HG02759 (cell line): ENCODE data around the gene HOGA1.
"Not testable (repeated sequence)": the region's sequence is repeated elsewhere in the genome, so short reads cannot be mapped to it uniquely, and the experiment has no call there.

Experiments used
- ATAC-seq: cut with Tn5 transposase; IDR thresholded peaks from one replicate; pipeline ENCODE4 v1.9.1; 2021; ENCODE audit warnings: mild to moderate bottlenecking, moderate library complexity; ENCODE audit not compliant: unreplicated experiment

Gene HOGA1

GRCh38 chr10:97607095-97607636 lies 23.0 kb downstream of the HOGA1 start:
- no peak for ATAC-seq

DNA sequence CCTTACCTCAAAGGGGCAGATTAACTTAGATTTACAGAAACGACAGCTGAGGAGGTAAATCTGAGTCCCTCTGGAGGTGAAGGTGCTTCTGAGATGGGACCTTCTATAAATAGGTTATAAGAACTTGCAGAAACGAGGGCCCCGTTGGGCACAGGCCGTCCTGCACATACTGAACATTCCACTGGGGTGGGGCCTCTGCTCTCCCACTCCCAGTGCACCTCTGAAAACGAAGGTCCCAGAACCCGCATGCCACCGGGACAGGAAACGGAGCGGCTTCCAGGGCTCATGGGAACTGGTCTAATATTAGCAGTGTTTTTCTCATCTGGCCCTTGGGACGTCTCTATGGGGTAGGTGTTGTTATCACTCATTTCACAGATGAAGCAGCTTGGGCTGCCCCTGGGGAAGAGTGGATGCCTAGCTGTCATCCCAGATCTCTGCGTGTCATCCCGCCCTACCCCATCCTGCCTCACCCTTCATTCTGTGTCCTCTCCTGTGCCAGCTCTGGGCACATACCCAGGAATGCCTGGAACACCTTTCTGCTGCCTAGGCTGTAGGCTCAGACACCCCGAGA lies 24.9 kb downstream of the HOGA1 start:
- no peak for ATAC-seq

- no peak for ATAC-seq
Measured at GRCh38 chr10:97611473-97611872, 27.3 kb downstream of the HOGA1 start.

- ATAC-seq: no peak
Measured at GRCh38 chr10:97612386-97612785, 28.2 kb downstream of the HOGA1 start.

DNA sequence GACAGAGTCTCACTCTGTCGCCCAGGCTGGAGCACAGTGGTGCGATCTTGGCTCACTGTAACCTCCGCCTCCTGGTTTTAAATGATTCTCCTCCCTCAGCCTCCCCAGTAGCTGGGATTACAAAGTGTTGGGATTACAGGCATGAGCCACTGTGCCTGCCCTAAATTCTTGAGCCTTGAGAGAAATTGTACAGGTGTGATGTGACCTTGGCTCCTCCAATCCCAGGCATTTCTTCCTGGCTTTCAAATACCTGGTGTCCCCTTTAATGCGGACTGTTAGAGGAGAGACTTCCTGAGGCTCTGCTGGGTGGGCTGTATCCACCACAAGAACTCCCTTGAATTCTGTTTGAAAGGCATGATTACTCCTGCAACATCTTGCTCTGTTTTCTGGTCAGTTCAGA lies 34.1 kb downstream of the HOGA1 start:
- ATAC-seq: no peak

DNA sequence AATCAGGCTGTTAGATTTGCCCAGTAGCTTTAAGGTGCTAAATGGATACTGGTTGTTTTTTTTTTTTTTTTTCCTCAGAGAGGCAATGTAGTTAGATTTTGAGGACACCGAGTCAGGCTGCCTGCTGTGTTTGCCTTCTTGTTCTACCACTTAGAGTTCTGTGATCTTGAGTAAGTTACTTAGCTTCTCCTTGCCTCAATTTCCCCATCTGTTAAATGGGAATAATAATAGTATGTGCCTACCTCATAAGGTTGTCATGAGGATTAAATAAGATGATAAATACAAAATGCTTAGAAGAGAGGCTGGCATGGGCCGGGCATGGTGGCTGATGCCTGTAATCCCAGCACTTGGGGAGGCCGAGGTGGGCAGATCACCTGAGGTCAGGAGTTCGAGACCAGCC lies 34.5 kb downstream of the HOGA1 start:
- ATAC-seq: no peak

- no peak for ATAC-seq
Measured at GRCh38 chr10:97623277-97623676, 39.1 kb downstream of the HOGA1 start.

- no peak for ATAC-seq
Measured at GRCh38 chr10:97627731-97628130, 43.5 kb downstream of the HOGA1 start.

- no peak for ATAC-seq
Measured at GRCh38 chr10:97628228-97628627, 44.0 kb downstream of the HOGA1 start.

DNA sequence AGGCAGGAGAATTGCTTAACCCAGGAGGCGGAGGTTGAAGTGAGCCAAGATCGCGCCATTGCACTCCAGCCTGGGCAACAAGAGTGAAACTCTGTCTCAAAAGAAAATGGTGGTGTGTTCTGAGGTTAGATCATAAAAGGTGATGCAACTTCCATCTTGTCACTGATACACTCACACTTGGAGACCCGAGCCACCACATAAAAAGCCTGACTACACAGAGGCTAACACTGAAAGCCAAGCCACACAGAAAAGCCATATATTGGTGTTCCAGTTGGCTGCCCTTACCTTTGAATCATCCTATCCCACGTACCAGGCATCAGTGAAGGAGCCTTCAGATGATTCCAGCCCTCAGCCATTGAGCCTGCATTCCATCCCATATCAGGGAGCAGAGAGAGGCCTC lies 45.1 kb downstream of the HOGA1 start:
- no peak for ATAC-seq

GRCh38 chr10:97631098-97631497 lies 46.9 kb downstream of the HOGA1 start:
- no peak for ATAC-seq

DNA sequence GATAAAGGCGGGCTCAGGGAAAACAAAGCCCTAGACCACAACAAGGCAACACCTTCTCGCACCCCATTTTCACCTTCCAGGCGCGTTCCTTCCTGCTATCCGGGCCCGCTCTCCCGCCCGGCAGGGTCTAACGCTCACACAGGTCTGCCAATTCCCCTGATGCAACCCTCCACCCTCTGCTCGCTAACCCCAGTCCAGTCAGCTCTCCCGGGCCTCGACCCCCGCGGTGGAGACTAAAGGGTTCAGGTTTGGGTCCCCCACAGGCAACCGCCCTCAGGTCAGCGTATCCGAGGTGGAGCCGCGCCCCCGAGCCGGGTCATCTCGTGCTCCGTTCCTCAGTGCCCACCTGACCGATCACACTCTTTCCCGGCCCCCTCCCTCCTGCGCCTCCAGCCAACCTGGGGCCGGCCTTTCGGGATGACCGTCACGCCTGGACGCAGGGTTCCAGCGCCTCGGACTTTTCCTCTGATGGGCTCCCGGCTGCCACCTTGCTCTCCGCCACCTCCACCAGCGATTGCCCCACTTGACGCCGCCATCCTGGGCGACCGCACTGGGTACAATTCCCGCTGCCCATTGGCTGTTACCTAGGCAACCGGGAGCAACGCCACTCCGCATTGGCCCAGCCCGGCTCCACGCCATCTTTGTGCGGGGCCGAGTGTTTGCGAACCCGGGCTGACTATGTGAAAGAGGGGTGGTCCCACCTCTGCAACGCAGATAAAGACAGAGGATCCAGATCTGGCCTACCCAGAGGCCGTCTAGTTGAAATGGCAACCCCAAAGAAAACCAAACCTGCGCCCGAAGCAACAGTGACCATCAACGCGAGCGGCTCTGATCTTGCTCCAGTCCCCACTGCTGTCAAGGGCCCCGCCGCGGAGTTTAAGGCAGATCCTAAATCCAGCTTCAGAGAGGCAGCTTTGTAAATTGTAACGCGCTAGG lies 49.0 kb downstream of the HOGA1 start, which contains the start of gene MORN4:
Gene MORN4 (minus strand): TSS at position 552 of the 936 bp plus-strand sequence. CDS start 13,847 bp downstream, outside the sequence.
- ATAC-seq: peak; percentile 100

- no peak for ATAC-seq
Measured at GRCh38 chr10:97633921-97634320, 49.7 kb downstream of the HOGA1 start.

DNA sequence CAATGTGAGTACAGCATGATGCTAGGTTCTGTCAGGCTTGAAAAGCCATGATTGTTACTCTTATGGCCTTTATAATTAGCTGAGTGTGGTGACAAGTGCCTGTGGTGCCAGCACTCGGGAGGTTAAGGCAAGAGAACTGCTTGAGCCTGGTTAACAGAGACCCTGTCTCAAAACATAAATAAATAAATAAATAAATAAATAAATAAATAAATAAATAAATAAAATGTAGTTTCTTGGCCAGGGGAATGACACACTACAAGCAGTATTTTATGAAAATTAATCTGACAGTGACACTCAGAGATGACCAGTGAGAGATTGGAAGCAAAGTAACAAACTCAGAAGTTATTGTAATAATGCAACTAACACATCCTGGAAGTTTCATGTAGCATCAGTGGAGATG lies 51.4 kb downstream of the HOGA1 start:
- ATAC-seq: no peak

- ATAC-seq: not testable (repeated sequence)
Measured at GRCh38 chr10:97639090-97639489, 54.9 kb downstream of the HOGA1 start.

GRCh38 chr10:97640174-97640867 lies 56.1 kb downstream of the HOGA1 start, which contains the start of gene PI4K2A:
PI4K2A (plus strand) TSS chr10:97640671; CDS start chr10:97640743, 72 bp downstream.
- ATAC-seq: peak; percentile 99

DNA sequence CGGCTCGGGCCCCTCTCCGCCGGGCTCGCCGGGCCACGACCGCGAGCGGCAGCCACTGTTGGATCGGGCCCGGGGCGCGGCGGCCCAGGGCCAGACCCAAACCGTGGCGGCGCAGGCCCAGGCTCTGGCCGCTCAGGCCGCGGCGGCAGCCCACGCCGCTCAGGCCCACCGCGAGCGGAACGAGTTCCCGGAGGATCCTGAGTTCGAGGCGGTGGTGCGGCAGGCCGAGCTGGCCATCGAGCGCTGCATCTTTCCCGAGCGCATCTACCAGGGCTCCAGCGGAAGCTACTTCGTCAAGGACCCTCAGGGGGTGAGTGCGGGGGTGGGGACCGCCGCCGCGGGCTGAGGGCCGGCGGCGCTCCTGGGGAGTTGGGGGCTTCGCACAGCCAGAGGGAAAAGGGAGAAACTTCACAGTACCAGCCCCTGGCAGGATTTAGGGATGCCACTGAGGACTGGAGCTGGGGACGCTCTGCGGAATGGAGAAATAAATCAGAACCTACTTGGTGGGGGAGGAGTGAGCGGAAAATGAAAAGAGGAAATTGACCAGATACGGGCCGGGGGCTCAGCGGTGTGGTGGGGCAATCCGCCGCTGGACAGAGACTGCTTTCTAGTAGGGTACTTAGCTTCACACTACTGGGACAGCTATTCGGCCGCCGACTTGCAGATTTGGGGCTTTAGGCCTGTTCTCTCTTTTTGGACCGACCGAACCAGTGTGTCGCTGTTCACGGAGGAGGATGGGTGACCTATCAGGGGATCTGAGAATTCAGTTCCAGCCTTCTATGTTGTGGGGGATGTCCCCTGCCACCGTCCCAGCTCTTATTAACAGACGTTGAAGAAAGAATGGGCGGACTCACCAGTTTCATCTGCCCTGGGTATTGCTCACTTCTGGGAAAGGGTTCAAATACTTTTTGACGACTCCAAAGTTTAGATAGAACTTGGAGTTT lies 57.0 kb downstream of the HOGA1 start:
- peak; percentile 34 for ATAC-seq

DNA sequence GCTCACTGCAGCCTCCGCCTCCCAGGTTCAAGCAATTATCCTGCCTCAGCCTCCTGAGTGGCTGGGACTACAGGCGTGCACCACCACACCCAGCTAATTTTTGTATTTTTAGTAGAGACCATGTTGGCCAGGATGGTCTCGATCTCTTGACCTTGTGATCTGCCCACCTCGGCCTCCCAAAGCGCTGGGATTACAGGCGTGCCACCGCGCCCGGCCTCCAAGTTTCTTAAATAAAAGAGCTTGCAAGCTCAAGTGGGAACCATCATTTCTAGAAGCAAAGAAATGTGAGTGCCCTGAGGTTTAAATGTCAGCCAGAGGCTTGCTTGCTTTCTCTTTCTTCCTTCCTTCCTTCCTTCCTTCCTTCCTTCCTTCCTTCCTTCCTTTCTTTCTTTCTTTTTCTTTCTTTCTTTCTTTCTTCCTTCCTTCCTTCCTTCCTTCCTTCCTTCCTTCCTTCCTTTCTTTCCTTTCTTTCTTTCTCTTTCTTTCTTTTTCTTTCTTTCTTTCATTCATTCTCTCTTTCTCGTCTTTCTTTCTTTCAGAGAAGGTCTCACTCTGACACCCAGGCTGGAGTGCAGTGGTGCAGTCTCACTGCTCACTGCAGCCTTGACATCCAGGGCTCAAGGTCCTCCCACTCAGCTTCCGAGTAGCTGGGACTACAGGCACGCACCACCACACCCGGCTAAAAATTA lies 58.4 kb downstream of the HOGA1 start:
- ATAC-seq: not testable (repeated sequence)

GRCh38 chr10:97643441-97643985 lies 59.3 kb downstream of the HOGA1 start:
- ATAC-seq: no peak
